Body of pancreas (tissue), 4 donors: Measurements from ENCODE around the gene CXCL12. TPM values are rescaled to one million over a fixed set of nuclear protein-coding genes. Genes with fewer than 3 reads are reported as not detected.

Experiments used
- ATAC-seq: fragments of 150-250 bp; one replicate; pipeline ENCODE4 v1.9.1; 2016
- DNase-seq, 4 donors: peaks; one replicate each; pipeline ENCODE4 v3.0.0-alpha.2; 2019
- H3K27ac ChIP-seq, 4 donors: fragments of 200-600 bp; sonication (generic); 1 replicate in 3 of 4; 2 replicates in 1 of 4; pipeline versions ENCODE4 v1.5.1 to v1.6.1; 2016 to 2019; ENCODE audit warnings: mild to moderate bottlenecking in 1 of 4, mixed read lengths in 1 of 4, moderate library complexity in 1 of 4
- H3K27me3 ChIP-seq, 2 donors: fragments of 200-600 bp; sonication (generic); one replicate each; pipeline ENCODE4 v1.6.0; 2016; ENCODE audit warnings: mild to moderate bottlenecking in 1 of 2
- H3K36me3 ChIP-seq, 2 donors: fragments of 200-600 bp; sonication (generic); replicated peaks in 1 of 2; 2 replicates each; pipeline ENCODE4 v1.5.1; 2016; ENCODE audit warnings: low read depth in 2 of 2; ENCODE audit not compliant: insufficient read depth in 1 of 2
- H3K4me1 ChIP-seq: fragments of 200-600 bp; sonication (generic); one replicate; pipeline ENCODE4 v1.6.0; 2016
- H3K4me3 ChIP-seq, 2 donors: fragments of 200-600 bp; sonication (generic); 1 replicate in 1 of 2; 2 replicates in 1 of 2; pipeline ENCODE4 v1.5.1; 2016 to 2019
- H3K9me3 ChIP-seq, 3 donors: fragments of 200-600 bp; sonication (generic); 1 replicate in 2 of 3; 2 replicates in 1 of 3; pipeline ENCODE4 v1.5.1; 2016
- CTCF ChIP-seq, 7 experiments: fragments of 450-650 bp in 4 of 7; fragments of 200-600 bp in 3 of 7; sonication (generic) in 3 of 7; IDR thresholded peaks; one replicate each; pipeline ENCODE4 v1.5.1; 2016 to 2019; ENCODE audit warnings: antibody characterized with exemption in 7 of 7
- POLR2A ChIP-seq, 3 donors: fragments of 450-650 bp; IDR thresholded peaks; one replicate each; pipeline ENCODE4 v1.6.1; 2016; ENCODE audit warnings: antibody characterized with exemption in 3 of 3, mild to moderate bottlenecking in 2 of 3
- WGBS, 2 donors: methylation state at CpG; one replicate each; pipeline ENCODE4 v1.1.5; 2017; 5-methylcytosine and 5-hydroxymethylcytosine counted together
- intact Hi-C: fragments of 100-400 bp; cut with DNase I; formaldehyde crosslinking; loops from one replicate; pipeline ENCODE4 v1.15.1; 2023
- total RNA-seq, 2 donors: library from RNA; depleted of rRNA; stranded (reverse); fragments of >200 nt; gene quantifications; one replicate each; pipeline ENCODE4 v1.1.0, GENCODE V29; 2016

Gene CXCL12
- total RNA-seq, 2 donors from 2014 or later = 93.7 to 158 TPM

GRCh38 chr10:44419790-44420549 lies 35.1 kb upstream of the CXCL12 start:
- intact Hi-C loops = no loop called here
- H3K4me1 ChIP-seq = peaks cover 21% of the 10 kb centered on the region
- TF ChIP-seq POLR2A (IDR thresholded peaks at IDR 0.05) = no peak
- TF ChIP-seq CTCF (IDR thresholded peaks at IDR 0.05) = no peak
- H3K27me3 ChIP-seq = no peaks in the 10 kb centered on the region
- no peak overlapping the region for H3K27ac ChIP-seq
- no peak overlapping the region for H3K4me3 ChIP-seq
- H3K9me3 ChIP-seq = no peaks in the 10 kb centered on the region
- no peaks in the 10 kb centered on the region for H3K36me3 ChIP-seq
- 37 to 42% methylated on average over 2 of the region's 2 CpGs for WGBS, 2 donors
- DNase-seq (peak in 2 of 4 donors; percentile 28 to 37), ATAC-seq (no peak)

GRCh38 chr10:44418637-44419036 lies 33.7 kb upstream of the CXCL12 start:
- no peak for DNase-seq
- no peaks in the 10 kb centered on the region for H3K9me3 ChIP-seq
- no peak for ATAC-seq

GRCh38 chr10:44417761-44418160 lies 32.9 kb upstream of the CXCL12 start:
- H3K4me3 ChIP-seq = no peak overlapping the region
- H3K27me3 ChIP-seq = no peaks in the 10 kb centered on the region
- no peaks in the 10 kb centered on the region for H3K9me3 ChIP-seq
- ATAC-seq = no peak
- no peak for DNase-seq
- H3K36me3 ChIP-seq = no peaks in the 10 kb centered on the region
- peaks cover 21% of the 10 kb centered on the region for H3K4me1 ChIP-seq
- intact Hi-C loops = no loop called here
- no peak overlapping the region for H3K27ac ChIP-seq
- TF ChIP-seq POLR2A (IDR thresholded peaks at IDR 0.05) (no peak), CTCF (IDR thresholded peaks at IDR 0.05) (no peak)
- 92 to 94% methylated on average over 4 of the region's 4 CpGs for WGBS, 2 donors

More at GRCh38 chr10:44418637-44419036, 33.7 kb upstream of the CXCL12 start:
- Histone ChIP-seq H3K36me3 (no peaks in the 10 kb centered on the region), H3K27ac (no peak overlapping the region), H3K27me3 (no peaks in the 10 kb centered on the region), H3K4me1 (peaks cover 21% of the 10 kb centered on the region), H3K4me3 (no peak overlapping the region)
- WGBS, 2 donors = 94 to 96% methylated on average over 8 of the region's 8 CpGs
- intact Hi-C loops = no loop called here
- TF ChIP-seq POLR2A (IDR thresholded peaks at IDR 0.05) (no peak), CTCF (IDR thresholded peaks at IDR 0.05) (no peak)

GRCh38 chr10:44416936-44417335 lies 32.0 kb upstream of the CXCL12 start:
- TF ChIP-seq POLR2A (IDR thresholded peaks at IDR 0.05) (no peak), CTCF (IDR thresholded peaks at IDR 0.05) (no peak)
- H3K27ac ChIP-seq = peak overlapping the region in 1 of 4 donors; percentile 50
- WGBS, 2 donors = 66 to 70% methylated on average over 2 of the region's 2 CpGs
- peaks cover 21% of the 10 kb centered on the region for H3K4me1 ChIP-seq
- DNase-seq = no peak
- ATAC-seq = no peak
- H3K27me3 ChIP-seq = no peaks in the 10 kb centered on the region
- no peaks in the 10 kb centered on the region for H3K9me3 ChIP-seq
- no peaks in the 10 kb centered on the region for H3K36me3 ChIP-seq
- H3K4me3 ChIP-seq = no peak overlapping the region
- intact Hi-C loops = no loop called here
